HG03575 (cell line): Measurements from ENCODE around the gene MAB21L4.

Experiments
- ATAC-seq: cut with Tn5 transposase; IDR thresholded peaks from one replicate; pipeline ENCODE4 v1.9.1; 2021; ENCODE audit not compliant: unreplicated experiment, insufficient number of reproducible peaks, low FRiP score; ENCODE audit errors: extremely low read depth

MAB21L4 gene

GRCh38 chr2:240913810-240914644 lies 18.1 kb upstream of the MAB21L4 start:
- ATAC-seq: no peak

GRCh38 chr2:240912878-240913809 lies 17.2 kb upstream of the MAB21L4 start:
- ATAC-seq: no peak

GRCh38 chr2:240911641-240912265 lies 15.8 kb upstream of the MAB21L4 start:
- ATAC-seq: no peak

GRCh38 chr2:240909216-240909974 lies 13.4 kb upstream of the MAB21L4 start:
- ATAC-seq: no peak

- no peak for ATAC-seq
These were observed 11.1 kb upstream of the MAB21L4 start for GRCh38 chr2:240906911-240907590.

- no peak for ATAC-seq
These were observed 10.4 kb upstream of the MAB21L4 start, which contains the start of gene CROCC2 for GRCh38 chr2:240906141-240906910. Gene CROCC2, plus strand, starts transcription at chr2:240906336. Its CDS starts 178 bp downstream, at chr2:240906514.

- ATAC-seq: no peak
These were observed 9.3 kb upstream of the MAB21L4 start for GRCh38 chr2:240905176-240905781.

GRCh38 chr2:240904216-240905175 lies 8.5 kb upstream of the MAB21L4 start:
- ATAC-seq: no peak

- no peak for ATAC-seq
These were observed 7.5 kb upstream of the MAB21L4 start for GRCh38 chr2:240903191-240904060.

- no peak for ATAC-seq
These were observed 6.7 kb upstream of the MAB21L4 start for GRCh38 chr2:240902615-240903041.

GRCh38 chr2:240901986-240902614 lies 6.1 kb upstream of the MAB21L4 start:
- ATAC-seq: no peak

- ATAC-seq: no peak
These were observed 4.3 kb upstream of the MAB21L4 start for GRCh38 chr2:240900141-240900860.

GRCh38 chr2:240899468-240899865 lies 3.5 kb upstream of the MAB21L4 start:
- ATAC-seq: no peak
